GM18517 (cell line): ENCODE measurements around the gene KIAA0513.

Experiments
- ATAC-seq: cut with Tn5 transposase; IDR thresholded peaks from one replicate; pipeline ENCODE4 v1.9.1; 2021; ENCODE audit warnings: mild to moderate bottlenecking, moderate library complexity; ENCODE audit not compliant: unreplicated experiment

KIAA0513 gene, protein sequence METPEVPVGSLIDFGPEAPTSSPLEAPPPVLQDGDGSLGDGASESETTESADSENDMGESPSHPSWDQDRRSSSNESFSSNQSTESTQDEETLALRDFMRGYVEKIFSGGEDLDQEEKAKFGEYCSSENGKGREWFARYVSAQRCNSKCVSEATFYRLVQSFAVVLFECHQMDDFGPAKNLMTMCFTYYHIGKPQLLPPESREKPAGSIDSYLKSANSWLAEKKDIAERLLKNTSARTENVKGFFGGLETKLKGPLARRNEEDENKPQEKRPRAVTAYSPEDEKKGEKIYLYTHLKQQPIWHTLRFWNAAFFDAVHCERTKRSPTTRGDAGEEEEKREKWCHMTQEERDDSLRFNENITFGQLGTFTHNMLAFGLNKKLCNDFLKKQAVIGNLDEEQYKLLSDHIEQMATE

DNA sequence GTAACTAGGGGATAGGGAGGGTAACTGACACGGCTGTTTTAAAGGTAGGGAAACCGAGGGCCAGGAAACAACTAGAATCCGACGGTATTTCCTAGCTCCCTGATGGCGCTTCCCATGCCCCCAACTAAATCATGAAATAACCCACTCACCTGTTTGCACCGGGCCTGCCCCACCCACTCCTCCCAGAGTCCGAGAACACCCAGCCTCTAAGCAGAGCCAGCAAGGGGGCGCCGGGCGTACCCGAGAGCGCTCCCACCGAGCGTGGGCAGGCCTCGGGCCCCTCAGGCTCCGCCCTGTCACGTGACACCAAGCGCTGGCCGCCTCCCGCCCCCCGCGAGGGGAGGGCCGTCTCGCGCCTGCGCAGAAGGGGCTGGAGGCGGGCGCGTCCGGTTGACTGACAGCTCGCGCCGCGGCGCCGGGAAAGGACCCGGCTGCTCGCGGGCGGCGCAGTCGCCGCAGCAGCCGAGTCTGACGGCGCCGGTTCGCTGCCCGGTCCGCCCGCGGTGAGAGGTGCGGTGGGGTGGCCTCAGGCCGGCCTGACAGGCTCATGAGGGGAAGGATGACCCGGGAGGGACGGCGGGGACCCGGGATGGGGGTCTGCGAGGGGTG, at the start of gene KIAA0513:
Gene KIAA0513 (plus strand): TSS at position 447 of the 609 bp plus-strand sequence. CDS start 39,277 bp downstream, outside the sequence.
- peak; percentile 71 for ATAC-seq

DNA sequence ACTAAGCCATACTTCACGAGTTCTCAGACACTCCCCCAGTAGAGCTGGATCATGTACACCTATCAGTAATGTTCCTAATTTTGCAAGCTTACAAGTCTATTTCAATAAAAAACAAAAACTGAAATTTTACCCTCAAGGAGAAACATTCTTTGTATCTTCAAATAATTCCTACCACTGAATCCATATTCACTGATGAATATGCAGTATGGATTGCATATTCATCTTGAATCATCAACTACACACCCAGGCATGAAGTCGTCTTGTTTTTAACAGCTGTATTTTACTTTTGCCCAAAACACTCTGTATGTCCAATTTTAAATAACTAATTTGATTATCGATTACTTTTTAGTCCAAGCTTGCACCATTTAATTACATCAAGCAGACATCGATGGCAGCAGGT, 48.1 kb upstream of the KIAA0513 start:
- no peak for ATAC-seq

DNA sequence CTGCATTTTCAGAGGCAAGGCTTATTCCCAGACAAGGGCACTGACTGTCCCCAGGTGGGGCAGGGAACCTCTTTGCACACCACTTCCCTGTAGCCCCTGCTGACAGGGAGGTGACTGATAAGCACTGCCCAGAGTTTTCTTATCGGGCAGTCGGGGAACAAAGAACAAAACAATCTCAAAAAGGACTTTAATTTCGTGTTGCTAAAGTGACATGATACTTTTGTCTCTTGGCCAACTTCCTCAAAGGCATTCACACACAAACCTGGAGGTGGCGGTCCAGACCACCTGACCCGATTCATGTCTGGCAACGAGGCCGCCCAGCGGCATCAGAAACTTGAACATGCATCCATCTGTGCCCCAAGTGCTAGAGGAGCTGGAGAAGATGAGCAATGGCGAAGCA, 45.2 kb upstream of the KIAA0513 start:
- ATAC-seq: no peak

DNA sequence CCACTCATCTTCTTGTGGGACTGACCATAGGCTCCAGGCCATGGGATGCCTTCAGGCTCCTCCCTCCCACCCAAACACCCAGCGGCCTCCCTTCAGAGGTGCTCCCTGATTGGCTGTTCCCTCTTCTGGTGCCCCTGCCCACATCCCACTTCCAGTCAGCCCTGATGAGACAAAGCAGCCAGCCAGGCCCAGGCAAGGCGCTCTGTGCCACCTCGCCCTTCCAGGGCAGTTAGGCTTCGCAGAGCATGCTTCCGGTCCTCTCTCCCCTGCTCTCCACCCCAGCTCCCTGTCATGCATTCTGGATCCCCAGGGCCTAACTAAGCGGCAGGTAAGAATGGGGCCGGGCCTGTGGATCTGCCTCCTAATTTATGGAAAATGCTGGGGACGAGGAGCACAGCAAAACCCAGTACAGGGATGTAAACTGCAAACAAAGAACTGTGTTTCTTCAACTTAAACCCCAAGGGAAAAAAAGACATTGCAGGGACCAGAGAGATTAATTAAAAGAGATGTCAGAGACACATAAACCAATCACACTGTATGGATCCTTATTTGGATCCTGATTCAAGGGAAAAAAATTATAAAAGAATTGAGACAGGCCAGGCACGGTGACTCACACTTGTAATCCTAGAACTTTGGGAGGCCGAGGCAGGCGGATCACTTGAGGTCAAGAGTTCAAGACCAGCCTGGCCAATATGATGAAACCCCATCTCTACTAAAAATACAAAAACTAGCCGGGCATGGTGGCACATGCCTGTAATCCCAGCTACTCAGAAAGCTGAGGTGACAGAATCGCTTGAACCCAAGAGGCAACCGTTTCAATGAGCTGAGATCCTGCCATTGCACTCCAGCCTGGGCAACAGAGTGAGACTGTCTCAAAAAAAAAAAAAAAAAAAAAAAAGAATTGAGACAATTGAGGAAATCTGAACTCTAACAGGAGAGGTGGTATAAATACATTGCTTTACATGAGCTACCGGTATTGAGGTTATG, 42.2 kb upstream of the KIAA0513 start:
- ATAC-seq: no peak

DNA sequence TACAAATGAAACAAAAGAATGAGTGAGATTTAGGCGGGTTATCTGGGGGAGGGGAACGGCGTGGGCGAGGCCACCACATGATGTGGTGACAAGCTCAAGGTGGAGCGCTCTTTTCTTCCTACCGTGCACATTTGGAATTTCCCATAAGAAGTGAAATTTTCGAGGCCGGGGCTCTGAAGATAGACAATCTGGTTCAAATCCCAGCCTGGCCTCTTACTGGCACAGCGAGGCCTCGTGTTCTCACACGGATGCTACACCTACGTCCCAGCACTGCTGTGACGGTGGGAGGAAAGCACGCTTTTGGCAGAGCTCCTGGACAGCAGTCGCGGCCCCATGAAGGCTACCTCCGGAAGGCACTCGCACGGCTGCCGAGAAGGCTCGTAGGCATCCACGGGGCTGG, 41.5 kb upstream of the KIAA0513 start:
- ATAC-seq: no peak

DNA sequence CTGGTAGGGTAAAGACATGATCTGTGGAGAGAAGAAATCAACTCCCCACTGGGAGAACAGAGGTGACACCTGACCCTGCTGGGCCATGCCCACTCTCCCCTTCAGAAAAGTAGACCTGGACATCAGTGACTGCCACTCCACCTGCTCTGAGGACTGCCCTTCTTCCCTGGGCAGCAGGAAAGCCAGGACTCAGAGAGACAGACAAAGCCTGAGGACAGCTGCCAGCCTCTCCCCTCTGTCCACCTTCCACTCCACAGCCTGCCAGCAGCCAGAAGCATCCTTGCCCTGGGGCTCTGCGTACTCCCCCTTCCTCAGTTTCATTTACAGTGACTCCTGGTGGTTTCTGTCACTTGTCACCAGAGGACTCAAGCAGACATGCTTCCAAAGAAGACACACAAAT, 40.7 kb upstream of the KIAA0513 start:
- ATAC-seq: no peak

DNA sequence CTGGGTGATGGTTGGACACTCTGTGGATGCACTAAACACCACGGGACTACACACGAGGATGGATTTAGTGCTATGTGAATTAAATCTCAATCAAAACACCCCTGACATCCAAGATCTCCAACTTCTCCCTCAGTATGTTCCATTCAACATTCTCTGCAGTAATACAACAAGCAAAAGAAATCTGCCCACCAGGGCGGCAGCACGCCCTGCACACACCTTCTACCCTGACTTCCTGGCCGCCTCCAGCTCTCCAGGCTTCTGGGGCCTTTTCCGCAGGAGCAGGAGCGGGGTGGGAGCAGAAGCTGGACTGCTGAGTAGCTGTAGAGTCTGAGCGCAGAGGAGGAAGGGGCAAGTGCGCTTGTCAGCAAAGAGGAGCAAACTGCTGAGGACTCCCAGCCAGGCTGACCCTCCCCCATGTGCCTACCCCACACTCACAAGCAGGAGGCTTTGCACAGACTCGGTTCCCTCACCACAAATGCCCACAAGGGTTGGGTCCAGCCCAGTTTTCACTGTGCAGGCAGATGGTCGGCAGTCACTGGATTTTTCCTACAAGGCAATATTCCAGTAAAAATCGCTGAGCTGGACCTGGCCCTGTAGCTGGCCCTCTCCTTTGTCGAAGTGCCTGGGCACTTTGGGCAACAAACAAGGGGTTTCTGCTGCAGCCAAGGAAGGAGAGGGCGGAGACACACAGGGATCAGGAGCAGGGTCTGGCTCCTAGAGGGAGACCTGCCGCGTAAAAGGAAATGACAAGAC, 39.1 kb upstream of the KIAA0513 start:
- no peak for ATAC-seq

DNA sequence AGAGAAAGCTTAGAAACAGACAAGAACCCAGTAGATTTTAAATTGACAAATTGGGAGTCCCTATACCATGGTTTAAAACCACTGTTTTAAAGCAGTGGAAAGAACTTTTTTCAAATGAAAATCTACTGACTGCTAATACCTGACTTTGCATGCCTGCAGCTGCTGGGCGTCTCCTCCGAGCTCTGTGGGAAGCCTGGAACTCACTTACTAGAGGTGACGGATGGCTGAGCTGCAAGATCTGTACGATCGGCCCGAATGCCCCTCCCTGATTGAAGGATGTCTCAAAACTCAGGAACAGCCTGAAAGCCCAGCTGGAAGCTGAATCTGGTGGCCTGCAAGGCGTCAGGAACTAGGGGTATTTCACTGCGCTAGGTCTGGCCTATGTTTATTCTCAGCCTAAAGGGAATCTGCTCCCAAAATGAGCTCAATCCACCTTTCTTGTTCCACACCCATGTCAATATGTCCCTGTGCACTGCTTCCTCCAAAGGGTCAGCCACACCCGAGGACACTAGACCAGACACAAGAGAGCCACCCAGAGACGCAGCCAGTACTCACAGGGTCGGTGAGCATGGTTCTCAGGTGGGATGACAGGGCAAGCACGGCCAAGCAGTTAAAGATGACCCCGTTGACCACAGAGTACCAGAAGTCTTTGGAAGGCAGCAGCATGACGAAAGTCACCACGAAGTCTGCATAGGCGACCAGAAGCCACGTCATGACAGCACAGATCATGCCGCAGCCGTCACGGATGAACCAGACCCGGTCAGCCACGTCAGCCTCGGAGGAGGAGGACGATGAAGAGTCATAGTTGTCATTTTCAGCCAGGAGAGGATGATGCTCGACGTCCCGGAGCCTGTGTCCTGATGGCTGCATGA, 37.6 kb upstream of the KIAA0513 start:
- no peak for ATAC-seq

DNA sequence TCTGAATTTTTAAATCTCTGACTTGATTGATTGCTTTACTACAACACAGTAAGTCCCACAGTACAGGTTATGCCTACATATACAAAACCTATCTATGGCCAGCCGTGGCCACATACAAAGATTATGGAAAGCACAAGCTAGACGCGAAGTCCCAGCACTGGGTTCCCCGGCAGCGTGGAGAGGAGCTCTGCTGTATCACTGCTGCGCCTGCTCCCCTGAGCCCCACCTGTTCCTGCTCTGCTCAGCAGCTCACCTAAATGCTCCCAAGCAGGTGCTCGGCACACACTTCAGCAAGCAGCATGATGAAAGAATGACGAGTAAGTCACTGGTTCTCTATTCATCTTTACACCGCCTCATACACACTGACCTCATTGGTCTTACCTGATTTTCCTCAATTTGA, 36.8 kb upstream of the KIAA0513 start:
- ATAC-seq: no peak

DNA sequence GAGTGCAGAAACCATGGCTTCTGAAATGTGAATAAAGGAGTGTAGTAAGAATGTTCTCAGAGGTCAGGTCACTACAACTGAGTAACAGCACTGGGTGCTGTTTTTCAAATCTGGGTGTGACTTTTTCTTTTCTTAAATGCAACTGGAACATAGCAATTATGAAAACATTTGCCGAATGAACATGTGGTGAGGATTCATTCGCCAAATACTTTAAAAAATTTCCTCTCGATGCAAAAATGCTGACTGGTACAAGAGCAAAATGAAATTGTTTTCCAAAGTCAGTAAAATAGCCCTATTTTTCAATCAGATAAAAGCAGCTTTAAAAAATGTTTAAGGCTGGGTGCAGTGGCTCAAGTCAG, 34.9 kb upstream of the KIAA0513 start:
- ATAC-seq: no peak

DNA sequence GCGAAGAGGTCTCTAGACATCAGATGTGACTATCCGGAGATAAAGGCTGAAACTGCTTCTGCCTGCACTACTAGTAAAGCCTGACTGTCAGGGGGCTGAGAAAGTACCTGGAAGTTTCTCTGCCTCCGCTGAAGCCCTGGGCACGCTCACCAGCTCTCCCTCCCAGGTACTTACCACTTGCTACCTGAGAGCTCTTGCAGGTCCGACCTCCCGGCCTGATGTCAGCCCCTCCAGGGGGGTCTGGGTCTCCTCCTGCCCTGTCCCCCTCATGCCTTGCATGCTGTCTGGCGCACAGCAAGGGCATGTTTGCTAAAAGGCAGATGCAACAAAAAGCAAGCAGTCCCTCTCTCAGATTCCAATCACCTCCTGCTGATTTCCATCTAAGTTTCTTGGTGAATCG, 33.7 kb upstream of the KIAA0513 start:
- no peak for ATAC-seq

DNA sequence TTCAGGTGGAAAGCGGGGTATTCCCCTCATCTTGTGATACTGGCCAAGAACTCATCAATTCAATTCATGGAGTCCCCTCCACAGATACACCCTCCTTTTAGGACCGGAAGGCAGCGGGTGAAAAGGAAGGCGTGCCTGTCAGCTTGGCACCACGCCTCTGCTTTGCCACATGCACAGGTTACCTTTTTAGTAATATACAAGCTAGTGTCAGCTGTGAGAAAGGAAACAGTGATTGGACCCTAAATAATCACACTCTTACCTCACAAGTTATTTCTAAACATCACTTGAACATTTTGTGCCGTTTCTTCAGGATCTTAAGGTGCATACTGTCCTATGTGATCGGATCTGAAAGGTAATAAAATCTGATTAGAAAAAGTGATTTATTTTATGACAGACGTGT, 31.9 kb upstream of the KIAA0513 start:
- ATAC-seq: no peak

DNA sequence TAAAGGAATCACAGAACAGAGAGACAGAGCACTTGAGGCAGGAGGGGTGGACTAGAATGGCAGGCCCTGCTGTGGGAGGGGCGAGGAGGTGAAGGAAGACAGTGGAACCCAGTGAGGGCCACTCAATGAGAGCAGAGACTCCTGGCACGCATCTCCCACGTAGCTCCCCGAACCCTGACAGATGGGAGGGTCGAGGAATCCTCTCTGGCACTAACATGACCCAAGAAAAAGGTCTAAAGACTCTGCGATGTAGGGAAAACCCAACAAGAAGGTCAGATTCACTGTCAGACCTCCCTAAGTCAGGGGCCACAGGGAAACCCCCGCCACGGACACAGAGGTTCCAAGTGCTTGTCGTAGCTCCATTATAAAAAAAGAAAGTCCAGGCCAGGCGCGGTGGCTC, 31.2 kb upstream of the KIAA0513 start:
- ATAC-seq: no peak

DNA sequence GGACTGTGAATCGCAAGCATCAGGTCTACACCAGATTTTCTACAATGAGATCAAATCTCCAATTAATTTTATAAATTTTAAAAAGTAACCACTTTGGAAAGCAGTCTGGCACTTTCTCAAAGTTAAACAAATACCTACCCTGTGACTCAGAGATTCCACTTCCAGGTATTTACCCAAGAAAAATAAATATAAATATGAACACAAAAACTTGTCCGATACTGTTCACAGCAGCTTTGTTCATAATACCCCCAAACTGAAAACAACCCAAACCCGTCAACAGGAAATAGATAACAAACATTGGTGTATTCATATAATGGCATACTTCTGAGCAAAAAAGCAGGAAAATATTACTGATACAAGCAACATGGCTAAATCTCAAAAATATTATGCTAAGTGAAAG, 28.4 kb upstream of the KIAA0513 start:
- ATAC-seq: no peak

DNA sequence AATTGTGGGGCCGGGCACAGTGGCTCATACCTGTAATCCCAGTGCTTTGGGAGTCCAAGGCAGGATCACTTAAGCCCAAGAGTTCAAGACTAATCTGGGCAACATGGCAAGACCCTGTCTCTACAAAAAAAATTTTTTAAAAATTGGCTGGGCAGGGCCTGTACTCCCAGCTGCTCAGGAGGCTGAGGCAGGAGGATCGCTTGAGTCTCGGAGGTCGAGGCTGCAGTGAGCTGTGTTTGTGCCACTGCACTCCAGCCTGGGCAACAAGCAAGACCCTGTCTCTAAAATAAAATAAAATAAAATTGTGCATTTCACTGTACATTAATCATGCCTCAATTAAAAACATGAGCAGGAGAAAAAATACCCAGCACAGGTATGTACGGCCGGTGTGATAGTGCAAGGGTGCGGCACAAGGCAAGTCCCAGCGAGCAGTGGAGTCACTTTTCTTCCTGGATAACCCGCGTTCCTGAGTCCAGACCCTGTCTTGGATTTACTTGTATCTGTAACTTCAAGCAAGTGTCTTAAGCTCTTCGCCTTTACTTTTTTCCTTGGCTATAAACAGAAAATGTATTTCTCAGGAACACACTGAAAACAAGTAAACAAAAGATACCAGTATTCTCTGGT, 27.6 kb upstream of the KIAA0513 start:
- no peak for ATAC-seq

DNA sequence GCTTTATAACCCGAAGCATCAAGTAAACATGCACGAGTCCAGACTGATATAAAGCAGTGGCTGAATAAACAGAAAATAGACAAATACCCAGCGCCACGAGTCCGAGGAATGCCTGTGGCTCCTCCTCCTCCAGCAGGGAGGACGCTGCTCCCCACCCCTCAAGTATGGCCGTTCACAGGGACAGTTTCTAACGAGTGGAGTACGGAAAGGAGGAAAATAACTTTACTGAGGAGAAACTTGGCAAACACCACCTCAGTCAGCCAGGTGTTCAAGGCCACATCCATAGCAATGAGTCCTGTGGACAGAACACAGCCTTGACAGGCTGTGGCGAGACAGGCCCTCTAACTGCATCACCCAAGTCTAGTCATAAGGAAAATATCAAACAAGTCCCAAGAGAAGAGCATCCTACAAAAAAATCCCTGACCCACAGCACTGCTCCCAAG, 25.5 kb upstream of the KIAA0513 start:
- ATAC-seq: no peak

DNA sequence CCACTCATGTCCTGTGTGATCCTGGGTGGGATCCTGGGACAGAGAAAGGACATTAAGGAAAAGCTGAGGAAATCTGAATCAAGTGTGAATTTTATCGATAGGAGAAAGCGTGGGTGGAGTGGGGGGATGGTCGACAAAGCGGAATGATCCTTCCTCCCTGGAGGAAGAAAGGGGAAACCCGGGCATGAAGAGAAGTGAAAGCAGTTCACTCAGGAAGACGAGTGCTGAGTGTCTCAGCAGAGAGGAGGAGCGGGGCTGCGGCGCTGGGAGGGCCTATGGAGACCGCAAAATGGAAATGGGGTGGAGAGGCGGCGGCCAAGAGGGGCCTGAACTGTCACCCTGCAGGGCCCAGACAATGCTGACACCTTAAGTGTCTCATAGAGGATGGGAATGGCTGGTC, 25.0 kb upstream of the KIAA0513 start:
- ATAC-seq: no peak

DNA sequence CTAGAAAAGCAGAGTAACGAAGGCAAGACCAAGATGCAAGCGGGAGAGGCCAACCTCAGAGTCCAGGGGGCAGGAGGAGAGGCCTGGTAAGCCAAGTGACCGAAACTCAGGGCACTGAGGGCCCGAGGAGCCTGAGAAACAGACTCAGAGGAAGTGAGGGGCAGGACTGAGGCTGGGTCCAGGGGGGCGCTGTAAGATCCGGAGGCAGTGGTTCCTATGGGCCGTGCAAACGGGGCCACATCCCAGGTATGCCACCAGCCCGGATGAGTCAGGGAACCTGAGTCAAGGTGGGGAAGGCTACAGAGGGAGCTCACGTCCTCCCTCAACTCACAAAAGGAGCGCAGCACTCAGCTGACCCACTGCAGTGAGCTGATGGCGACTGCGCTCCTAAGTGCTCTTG, 24.5 kb upstream of the KIAA0513 start:
- no peak for ATAC-seq
